Adrenal gland (tissue), 5 donors: ENCODE measurements around the gene C6orf120.

Source experiments
- CTCF ChIP-seq, 6 experiments: fragments of 450-650 bp in 4 of 6; fragments of 200-600 bp in 2 of 6; sonication (generic) in 1 of 6; IDR thresholded peaks; 1 replicate in 5 of 6; 2 replicates in 1 of 6; pipeline versions ENCODE4 v1.5.1 to v1.8.0; 2016 to 2021; ENCODE audit warnings: antibody characterized with exemption in 6 of 6, mild to moderate bottlenecking in 2 of 6, moderate library complexity in 1 of 6
- POLR2A ChIP-seq, 2 donors: fragments of 450-650 bp; IDR thresholded peaks; one replicate each; pipeline ENCODE4 v1.6.1; 2017; ENCODE audit warnings: antibody characterized with exemption in 2 of 2, mild to moderate bottlenecking in 2 of 2, moderate library complexity in 1 of 2
- donor health status: DM: no; HTN: no; CAD: no.

DNA sequence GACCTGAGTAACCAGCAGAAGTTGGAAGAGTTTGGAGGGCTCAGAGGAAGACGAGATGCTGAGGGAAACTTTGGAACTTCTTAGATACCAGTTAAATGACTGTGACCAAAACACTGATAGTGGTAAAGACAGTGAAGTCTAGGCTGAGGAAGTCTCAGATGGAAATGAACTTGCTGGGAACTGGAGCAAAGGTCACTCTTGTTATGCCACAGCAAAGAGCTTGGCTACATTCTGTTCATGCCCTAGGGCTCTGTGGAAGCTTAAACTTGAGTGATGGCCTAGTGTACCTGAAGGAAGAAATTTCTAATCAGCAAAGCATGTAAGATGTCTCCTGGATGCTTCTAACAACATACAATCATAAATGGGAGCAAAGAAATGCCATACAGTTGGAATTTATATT, 24.8 kb upstream of the C6orf120 start:
- TF ChIP-seq CTCF (IDR thresholded peaks at IDR 0.05) (no peak), POLR2A (IDR thresholded peaks at IDR 0.05) (no peak)
